Measurements from ENCODE around the gene PAGE3. TPM values are rescaled to one million over a fixed set of nuclear protein-coding genes. Genes with fewer than 3 reads are reported as not detected.

The PAGE3 gene
- total RNA-seq, 2 donors from 2014 or later: not detected

GRCh38 chrX:55253528-55253927 is 11.2 kb downstream of the PAGE3 start:
- ATAC-seq (ENCODE audit: insufficient number of reproducible peaks, low FRiP score, low read depth): no peak
- TF ChIP-seq CTCF (IDR thresholded peaks at IDR 0.05): no peak

GRCh38 chrX:55240788-55241340 is 23.9 kb downstream of the PAGE3 start:
- H3K27me3 ChIP-seq (replicated peaks; ENCODE audit: insufficient read depth): no peaks in the 10 kb centered on the region
- no peak for TF ChIP-seq CTCF (IDR thresholded peaks at IDR 0.05)
- no peak for ATAC-seq (ENCODE audit: insufficient number of reproducible peaks, low FRiP score, low read depth)

More at GRCh38 chrX:55253528-55253927, 11.2 kb downstream of the PAGE3 start:
- Histone ChIP-seq H3K9me3 (no peaks in the 10 kb centered on the region), H3K4me3 (no peak overlapping the region), H3K27ac (no peak overlapping the region), H3K36me3 (no peaks in the 10 kb centered on the region), H3K4me1 (ENCODE audit: control insufficient read depth in 1 of 2, low read depth in 2 of 2) (no peaks in the 10 kb centered on the region), H3K27me3 (replicated peaks; ENCODE audit: insufficient read depth) (no peaks in the 10 kb centered on the region)
- no peak for DNase-seq (ENCODE audit: low spot score)

GRCh38 chrX:55220119-55220794 is 44.5 kb downstream of the PAGE3 start, which contains the start of gene PAGE5:
PAGE5 (plus strand) TSS chrX:55220346; CDS start chrX:55221383, 1,037 bp downstream.
- H3K4me3 ChIP-seq: no peak within 1 kb of the TSS
- DNase-seq (ENCODE audit: low spot score): no peak
- no peaks in the 10 kb centered on the region for H3K27me3 ChIP-seq (replicated peaks; ENCODE audit: insufficient read depth)
- TF ChIP-seq CTCF (IDR thresholded peaks at IDR 0.05): no peak
- no peak within 1 kb of the TSS for H3K27ac ChIP-seq
- H3K36me3 ChIP-seq: no peaks in the 10 kb centered on the region
- H3K4me1 ChIP-seq (ENCODE audit: control insufficient read depth in 1 of 2, low read depth in 2 of 2): no peaks in the 10 kb centered on the region
- H3K9me3 ChIP-seq: no peaks in the 10 kb centered on the region
- ATAC-seq (ENCODE audit: insufficient number of reproducible peaks, low FRiP score, low read depth): no peak

More at GRCh38 chrX:55240788-55241340, 23.9 kb downstream of the PAGE3 start:
- Histone ChIP-seq H3K27ac (no peak overlapping the region), H3K36me3 (no peaks in the 10 kb centered on the region), H3K4me1 (ENCODE audit: control insufficient read depth in 1 of 2, low read depth in 2 of 2) (no peaks in the 10 kb centered on the region), H3K9me3 (no peaks in the 10 kb centered on the region), H3K4me3 (no peak overlapping the region)
- no peak for DNase-seq (ENCODE audit: low spot score)

- Histone ChIP-seq H3K4me3 (no peak overlapping the region), H3K4me1 (ENCODE audit: control insufficient read depth in 1 of 2, low read depth in 2 of 2) (no peaks in the 10 kb centered on the region), H3K27me3 (replicated peaks; ENCODE audit: insufficient read depth) (no peaks in the 10 kb centered on the region), H3K36me3 (no peaks in the 10 kb centered on the region), H3K27ac (no peak overlapping the region), H3K9me3 (no peaks in the 10 kb centered on the region)
- ATAC-seq (ENCODE audit: insufficient number of reproducible peaks, low FRiP score, low read depth) (no peak), DNase-seq (ENCODE audit: low spot score) (no peak)
- TF ChIP-seq CTCF (IDR thresholded peaks at IDR 0.05): no peak
Measured at GRCh38 chrX:55213381-55213780, 51.3 kb downstream of the PAGE3 start.

- Histone ChIP-seq H3K36me3 (no peaks in the 10 kb centered on the region), H3K4me3 (no peak overlapping the region), H3K27me3 (replicated peaks; ENCODE audit: insufficient read depth) (no peaks in the 10 kb centered on the region), H3K4me1 (ENCODE audit: control insufficient read depth in 1 of 2, low read depth in 2 of 2) (no peaks in the 10 kb centered on the region), H3K9me3 (no peaks in the 10 kb centered on the region), H3K27ac (no peak overlapping the region)
- no peak for TF ChIP-seq CTCF (IDR thresholded peaks at IDR 0.05)
- DNase-seq (ENCODE audit: low spot score) (no peak), ATAC-seq (ENCODE audit: insufficient number of reproducible peaks, low FRiP score, low read depth) (no peak)
Measured at GRCh38 chrX:55210931-55211677, 53.6 kb downstream of the PAGE3 start.
